ENCODE data around the gene SIGLEC1.

The SIGLEC1 gene

DNA sequence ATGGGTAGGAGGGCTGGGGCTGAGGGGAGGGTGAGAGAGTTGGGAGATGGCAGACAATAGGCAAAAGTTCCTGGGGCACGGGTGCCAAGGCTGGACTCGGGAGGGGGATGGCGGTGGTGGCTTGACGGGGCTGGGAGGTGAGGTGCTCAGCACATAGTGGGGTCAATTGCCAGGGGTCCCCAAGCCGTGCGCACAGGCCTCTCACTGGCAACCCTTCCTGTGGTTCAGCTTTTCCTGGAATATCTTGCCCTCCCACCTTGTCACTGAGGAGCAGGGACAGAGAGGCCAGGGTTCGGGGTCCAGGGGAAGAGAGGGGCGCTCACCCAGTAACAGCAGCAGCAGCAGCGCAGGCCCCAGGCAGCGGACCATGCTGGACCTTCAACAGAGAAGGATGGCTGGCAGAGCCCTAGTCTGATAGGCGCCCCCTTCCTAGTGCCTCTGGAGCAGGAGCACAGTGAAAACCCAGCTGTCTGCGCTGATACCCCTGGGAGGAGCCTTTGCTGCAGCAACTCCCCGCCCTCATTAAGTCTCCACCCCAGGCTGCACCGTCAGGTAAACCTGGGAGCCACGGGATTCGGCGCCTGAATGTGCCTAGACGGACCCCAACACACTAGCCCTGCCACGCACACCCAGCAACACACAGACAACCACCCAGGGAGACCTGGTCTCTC, 49.2 kb downstream of the SIGLEC1 start, which contains the start of gene GFRA4:
TSS of gene GFRA4 (minus strand) at position 369 of the 671 bp plus-strand sequence. CDS start at position 369, 0 bp downstream.
- no peak for FAIRE-seq
- no peak for DNase-seq (ENCODE audit: insufficient read length, low spot score)

Data from GM19239 (cell line).